Measurements from ENCODE around the gene CENPK. TPM values are rescaled to one million over a fixed set of nuclear protein-coding genes. Genes with fewer than 3 reads are reported as not detected.
A peak's percentile ranks its signal among the peaks of the same experiment; 100 is the strongest.
"Not testable (repeated sequence)": the region's sequence is repeated elsewhere in the genome, so short reads cannot be mapped to it uniquely, and the experiment has no call there.

The CENPK gene
- total RNA-seq, 1 donor from 2014 or later, result 10.4 TPM

DNA sequence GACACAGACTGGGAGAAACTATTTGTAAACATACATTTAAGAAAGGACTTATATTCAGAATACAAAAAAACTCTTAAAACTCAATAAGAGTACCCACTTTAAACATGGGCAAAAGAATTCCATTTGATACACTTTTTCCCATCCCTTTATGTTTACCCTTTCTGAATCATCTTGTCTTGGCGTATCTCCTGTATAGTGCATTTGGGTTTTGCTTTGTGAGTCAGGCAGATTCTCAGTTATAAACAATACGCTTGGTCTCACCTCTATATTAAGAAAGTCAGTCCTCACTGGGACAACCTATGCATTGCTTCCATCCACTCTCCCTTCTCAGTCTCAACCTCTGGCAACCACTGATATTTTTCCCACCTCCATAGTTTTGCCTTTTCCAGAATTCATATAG lies 54.0 kb downstream of the CENPK start:
- no peak for DNase-seq (ENCODE audit: low read depth in 2 of 2)

DNA sequence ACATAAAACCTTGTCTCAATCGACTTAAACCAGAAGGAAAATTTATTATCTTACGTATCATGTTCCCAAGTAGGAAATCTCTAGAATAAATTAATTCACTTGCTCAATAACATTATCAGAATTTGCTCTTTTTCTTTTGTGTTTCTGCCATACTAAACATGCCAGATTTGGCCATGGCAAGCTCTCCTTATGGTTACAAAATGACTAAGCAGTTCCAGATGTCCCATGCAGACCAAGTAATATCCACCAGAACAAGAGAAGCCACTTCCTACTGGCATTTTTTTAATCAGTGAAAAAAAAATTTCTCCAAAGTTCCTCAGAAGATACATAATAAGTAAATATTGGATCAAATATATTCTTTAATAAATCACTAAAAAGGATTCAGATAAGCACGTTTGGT lies 56.0 kb downstream of the CENPK start:
- DNase-seq (ENCODE audit: low read depth in 2 of 2), result no peak

DNA sequence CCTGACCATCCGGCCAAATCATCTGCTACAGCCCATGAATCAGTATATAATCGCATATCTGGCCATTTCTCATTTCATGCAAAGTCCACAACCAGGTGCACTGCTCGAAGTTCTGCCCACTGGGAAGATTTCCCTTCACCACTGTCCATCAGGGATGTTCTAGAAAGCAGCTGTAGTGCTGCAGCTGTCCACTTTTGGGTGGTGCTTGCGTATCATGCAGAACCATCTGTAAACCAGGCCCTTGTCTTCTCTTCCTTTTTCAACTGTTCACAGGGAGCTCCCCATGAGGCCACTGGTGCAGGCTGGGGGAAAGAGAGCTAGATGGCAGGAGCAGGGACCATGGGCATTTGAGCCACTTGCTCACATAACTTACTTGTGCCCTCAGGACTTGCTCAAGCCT lies 73.8 kb downstream of the CENPK start:
- DNase-seq (ENCODE audit: low read depth in 2 of 2), result no peak

DNA sequence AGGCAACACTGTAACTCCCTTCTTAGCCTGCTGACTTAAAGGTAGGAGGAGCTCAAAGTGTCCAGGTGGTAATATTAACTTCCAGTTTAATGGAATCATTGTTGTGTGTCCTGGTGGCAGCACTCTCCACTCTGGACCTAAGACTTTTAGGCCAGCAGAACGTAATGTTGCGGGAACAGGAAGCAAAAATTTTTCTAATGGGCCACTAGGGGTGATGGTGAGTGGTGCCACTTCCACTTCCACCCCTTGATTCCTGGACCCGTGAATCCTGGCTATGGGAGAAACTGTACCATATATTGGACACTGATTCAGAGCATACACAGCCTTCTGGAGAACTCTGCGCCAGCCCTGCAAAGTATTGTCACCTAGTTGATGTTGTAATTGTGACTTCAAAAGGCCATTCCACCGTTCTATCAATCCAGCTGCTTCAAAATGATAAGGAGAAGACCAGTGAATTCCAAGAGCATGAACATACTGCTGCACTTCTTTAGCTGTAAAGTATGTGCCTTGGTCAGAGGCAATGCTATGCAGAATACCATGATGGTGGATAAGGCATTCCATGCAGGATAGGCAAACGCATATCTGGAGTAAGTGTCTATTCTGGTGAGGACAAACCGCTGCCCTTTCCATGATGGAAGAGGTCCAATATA lies 74.8 kb downstream of the CENPK start:
- not testable (repeated sequence) for DNase-seq (ENCODE audit: low read depth in 2 of 2)

DNA sequence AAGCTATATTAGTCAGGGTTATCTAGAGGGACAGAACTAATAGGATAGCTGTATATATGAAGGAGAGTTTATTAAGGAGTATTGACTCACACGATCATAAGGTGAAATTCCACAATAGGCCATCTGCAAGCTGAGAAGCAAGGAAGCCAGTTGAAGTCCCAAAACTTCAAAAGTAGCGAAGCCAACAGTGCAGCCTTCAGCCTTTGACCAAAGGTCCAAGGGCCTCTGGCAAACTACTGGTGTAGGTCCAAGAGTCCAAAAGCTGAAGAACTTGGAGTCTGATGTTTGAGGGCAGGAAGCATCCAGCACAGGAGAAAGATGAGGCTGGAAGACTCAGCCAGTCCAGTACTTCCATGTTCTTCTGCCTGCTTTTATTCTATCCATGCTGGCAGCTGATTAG lies 76.2 kb downstream of the CENPK start:
- DNase-seq (ENCODE audit: low read depth in 2 of 2), result not testable (repeated sequence)

DNA sequence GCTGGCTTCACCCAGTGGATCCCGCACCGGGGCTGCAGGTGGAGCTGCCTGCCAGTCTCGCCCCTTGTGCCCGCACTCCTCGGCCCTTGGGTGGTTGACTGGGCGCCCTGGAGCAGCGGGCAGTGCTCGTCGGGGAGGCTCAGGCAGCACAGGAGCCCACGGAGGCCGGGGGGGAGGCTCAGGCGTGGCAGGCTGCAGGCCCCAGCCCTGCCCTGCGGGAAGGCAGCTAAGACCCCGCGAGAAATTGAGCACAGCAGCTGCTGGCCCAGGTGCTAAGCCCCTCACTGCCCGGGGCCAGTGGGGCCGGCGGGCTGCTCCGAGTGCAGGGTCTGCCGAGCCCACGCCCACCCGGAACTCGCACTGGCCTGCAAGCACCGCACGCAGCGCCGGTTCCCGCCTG lies 77.6 kb downstream of the CENPK start:
- DNase-seq (ENCODE audit: low read depth in 2 of 2), result no peak

DNA sequence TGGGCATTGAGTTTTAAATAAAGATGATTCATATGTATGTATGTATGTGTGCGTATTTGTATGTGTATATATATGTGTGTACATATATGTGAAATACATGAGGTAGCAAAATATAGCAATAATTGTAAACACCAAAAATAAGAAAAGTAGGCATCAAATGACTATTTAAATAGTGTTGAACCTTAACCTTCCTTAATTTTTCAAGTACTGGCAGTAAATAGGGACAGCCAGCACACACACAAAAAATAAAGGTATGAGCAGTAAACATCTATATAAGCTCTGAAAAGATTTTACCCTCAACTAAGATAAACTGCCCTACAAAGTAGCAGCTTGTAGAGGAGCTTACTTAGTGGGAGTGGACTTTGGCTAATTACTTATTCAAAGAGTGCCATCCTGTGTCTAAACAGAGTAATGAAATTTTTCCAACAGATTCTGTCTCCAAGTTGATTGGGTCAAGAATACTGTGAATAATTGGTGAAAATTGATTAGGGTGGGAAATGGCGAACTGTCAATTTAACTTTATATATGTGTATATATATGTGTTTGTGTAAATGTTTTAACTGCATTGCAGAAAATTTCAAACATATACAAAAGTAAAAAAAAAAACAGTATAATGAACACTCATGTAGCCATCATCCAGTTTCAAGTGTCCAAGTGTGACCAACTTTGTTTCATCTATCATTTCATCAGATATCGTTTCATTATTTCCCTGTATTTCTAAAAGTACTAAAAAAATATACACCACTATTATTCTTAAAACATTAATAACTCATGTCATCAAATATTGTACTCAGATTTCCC lies 79.2 kb downstream of the CENPK start:
- peak; percentile 79 to 81 for DNase-seq (ENCODE audit: low read depth in 2 of 2)

DNA sequence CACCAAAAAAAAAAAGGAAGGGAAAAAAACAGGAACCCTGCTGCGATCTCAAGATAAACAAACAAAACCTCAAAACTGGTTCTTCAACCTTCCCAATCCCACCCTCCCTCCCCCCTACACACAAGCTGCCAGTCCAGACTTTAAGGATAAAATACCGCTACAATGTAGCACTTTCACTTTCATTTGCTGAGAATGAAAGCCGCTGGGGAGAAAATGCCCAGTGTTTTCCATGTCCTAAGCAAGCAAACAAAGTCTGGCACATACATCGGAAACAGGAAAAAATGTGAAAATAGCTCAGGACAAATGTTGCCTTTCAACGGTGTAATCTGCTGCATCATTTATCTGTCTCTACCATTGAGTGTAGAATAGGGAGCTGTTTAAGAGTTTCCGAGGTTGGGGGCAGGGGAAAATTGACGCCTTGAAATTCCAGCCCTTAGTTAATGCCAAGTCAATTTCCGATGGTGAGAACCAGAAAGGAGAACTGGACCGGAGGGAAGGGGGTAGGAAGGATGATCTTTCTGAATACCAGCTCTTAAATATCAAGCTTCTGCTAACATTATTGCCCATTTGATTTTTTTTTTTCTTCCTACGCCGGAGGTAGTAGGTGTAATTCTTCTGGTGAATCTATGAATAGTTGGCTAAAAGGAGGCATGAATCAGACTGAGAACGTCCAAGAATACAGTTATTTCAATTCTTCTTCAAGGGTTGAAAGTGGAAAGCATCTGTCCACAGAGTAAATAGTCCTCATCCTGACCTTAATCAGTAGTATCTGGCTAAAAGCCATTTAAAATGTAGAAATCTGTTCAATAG lies 80.0 kb downstream of the CENPK start:
- DNase-seq (ENCODE audit: low read depth in 2 of 2), result peak; percentile 83 to 92

DNA sequence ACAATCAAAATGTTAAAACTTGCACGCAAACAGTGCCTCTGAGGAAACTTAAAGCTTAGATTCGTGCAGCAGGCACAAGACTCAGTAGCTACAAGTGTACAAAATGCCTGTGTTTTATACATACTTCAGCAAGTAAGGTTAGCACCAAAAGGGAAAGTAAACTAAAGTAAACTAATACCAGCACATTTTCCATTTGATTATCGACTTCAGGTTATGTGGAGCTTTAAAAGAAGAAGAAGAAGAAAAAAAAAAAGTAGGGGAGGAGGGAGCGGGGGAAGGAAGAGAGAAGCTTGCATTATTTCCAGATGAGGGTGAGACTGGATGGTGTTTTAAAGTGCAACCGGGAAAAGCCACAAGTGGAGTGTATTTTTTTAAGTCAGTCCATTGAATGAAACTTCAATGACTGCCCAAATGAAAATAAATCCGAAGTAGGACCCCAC lies 80.7 kb downstream of the CENPK start:
- DNase-seq (ENCODE audit: low read depth in 2 of 2), result peak in 1 of 2 donors; percentile 42

DNA sequence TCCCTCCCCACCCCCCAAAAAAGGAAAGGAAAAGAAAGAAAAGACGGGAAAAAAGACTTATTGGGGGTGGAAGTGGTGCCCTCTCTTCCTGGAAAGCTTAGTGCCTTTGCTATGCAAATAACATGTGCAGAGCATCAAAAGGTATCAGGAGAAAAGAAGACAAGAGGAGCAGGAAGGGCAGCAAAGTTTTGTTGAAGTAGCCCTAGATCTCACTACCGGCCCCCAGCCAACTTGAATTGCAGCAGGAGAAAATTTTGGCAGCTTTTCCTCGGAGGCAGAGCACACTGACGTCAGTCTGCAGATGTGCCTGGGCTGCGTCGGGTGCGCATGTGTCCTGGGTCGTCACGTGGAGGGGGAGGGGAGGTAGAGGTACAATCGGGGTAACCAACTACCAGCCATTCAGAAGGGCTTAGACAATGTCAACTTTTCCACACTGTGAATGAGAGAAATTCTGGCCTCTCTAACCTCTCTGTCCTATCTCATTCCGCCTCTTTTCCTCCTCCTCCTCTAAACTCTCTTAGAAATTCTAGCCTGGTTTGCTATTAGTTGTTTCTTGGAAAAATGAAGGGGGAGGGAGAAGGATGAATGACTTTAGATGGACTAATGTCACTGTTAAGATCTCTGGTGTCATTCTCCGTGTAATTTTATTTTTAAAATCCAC lies 81.2 kb downstream of the CENPK start, which contains the start of gene ADAMTS6:
Gene ADAMTS6 (minus strand): TSS at position 286 of the 661 bp plus-strand sequence. CDS start 8,247 bp downstream, outside the sequence.
- peak; percentile 96 for DNase-seq (ENCODE audit: low read depth in 2 of 2)

DNA sequence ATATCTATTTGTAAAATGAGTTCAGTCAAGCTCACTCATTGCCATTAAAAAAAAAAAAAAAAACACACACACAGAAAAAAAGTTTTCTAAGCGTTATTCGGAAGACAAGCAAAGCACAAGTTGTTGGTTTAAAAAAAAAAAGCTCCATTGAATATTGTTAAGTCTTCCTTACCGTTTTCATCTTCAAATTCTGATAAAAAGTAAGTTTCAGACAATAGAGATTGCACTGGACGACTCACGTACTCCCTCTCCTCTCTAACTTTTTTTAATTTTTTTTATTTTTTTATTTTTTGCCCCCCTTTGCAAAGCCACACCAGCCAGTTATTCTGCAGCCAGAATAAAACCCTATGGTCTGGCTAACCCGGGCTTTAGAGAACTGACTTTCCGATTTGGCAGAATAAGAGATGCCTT lies 81.8 kb downstream of the CENPK start:
- DNase-seq (ENCODE audit: low read depth in 2 of 2), result peak in 1 of 2 donors; percentile 41

DNA sequence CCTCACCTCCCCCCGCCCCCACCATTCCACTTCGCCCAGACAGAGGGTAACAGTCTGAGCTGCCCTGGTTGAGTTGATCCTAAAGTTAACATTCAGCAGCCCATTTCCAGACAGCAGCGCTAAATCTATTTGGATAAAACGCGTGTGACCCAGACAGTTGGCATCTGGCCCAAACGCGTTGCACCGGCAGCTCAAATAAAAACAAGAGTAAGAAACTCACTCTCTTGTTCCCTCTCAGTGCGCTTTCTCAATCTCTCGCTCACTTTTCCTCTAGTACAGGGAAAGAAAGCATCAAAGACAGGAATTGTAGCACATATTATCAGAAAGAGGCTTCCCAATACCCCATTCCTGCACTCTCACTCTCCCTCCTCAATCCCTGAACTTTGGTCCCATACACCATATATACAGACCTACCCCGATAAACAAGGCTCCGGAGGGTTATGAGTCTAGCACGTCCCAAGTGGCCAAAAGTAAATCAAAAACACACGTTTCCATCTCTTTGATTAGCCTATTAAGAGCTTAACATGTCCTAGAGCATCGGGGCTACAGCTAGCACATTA lies 82.6 kb downstream of the CENPK start:
- DNase-seq (ENCODE audit: low read depth in 2 of 2), result peak; percentile 74 to 91

DNA sequence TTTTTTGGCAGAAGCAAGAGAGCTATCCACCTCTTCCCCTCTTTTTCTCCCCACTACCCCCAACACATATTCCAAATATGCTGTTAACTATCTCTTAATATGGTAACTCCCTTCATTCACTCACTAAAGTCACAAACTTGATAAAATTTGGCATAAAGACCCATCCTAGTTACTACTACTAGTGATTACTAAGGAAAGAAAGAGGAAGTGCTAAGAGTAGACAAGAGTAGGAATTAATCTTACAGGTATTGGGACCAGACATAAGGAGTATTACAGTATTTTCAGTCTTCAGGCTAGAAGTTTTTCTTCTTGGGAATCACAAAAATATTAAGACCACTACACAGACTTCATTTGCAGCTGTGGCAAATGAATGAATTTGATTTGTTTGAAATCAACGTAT lies 83.4 kb downstream of the CENPK start:
- no peak for DNase-seq (ENCODE audit: low read depth in 2 of 2)

DNA sequence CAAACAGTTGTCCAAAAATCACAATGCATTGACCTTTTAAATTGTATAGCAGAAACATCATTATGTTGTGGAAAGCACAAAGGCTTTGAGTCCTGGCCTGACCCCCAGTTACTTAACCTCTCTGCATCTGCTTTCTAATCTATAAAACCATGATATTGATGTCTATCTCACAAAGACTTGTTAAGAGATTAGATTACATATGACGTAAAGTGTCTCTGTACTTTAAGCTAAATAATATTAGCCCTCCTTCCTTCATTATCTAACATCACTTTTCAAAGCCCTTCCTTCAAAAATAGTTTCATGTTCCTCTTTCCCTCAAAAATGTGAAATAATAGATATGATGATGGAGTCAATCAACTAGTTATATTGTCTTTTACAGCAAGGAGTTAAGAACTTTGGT lies 84.6 kb downstream of the CENPK start:
- no peak for DNase-seq (ENCODE audit: low read depth in 2 of 2)

DNA sequence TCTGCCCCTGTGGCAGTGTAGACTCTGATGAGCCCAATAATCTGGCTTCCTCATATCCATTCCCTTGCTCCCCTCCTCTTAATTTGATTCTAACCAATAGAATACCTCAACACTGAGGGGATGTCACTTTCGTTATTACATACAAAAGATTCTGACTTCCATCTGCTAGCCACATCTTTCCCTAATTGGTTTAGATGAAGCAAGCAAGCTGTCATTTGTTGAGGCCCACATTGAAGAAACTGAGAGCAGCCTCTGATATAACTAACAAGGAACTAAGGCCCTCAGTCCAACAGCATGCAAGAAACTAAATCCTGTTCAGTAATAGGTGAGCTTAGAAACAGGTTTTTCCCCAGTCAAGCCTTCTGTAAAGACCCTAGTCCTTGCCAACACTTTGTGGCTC lies 87.1 kb downstream of the CENPK start:
- peak in 1 of 2 donors; percentile 9 for DNase-seq (ENCODE audit: low read depth in 2 of 2)

DNA sequence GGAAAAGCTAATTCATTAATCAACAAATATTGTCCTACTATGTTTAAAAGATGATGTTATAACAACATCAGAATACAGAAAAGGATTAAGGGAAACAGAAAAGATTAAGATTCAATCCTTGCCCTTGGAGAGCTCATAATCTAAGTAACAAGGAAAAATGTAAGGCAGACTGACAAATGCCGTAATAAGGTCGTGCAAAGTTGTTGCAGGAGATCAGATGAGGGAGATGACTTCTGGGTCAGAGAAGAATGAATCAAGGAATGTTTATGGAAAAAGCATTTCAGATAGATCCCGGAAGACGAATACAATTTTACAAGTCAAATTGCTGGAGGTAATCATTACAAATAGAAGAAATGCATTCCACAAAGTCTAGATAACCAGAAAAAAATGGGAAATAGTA lies 87.6 kb downstream of the CENPK start:
- peak in 1 of 2 donors; percentile 57 for DNase-seq (ENCODE audit: low read depth in 2 of 2)

DNA sequence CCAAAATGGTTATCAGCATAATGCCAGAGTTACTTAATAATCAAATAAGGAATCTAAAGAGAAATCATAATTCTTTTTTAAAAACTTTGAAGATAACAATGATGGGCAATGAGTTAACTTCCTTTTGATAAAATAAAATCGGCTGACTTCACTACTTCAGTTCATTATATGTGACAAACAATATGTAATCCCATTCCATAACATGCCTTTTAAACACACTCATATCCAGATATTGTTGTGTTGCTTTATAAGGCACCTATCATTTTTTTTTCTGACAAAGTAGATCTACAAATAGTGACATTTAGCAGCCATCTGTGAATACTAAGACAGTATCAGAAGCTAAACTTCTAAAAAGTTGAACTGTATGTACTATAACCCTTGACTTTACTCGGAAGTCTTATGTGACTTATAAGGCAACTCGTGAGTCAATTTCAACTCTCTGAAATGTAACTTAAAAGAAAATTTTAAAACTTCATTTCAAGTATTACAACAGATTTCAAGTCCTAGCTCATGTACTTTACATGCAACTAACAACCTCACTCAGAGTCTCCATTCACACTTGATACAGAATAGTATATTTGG lies 88.7 kb downstream of the CENPK start:
- peak in 1 of 2 donors; percentile 81 for DNase-seq (ENCODE audit: low read depth in 2 of 2)

DNA sequence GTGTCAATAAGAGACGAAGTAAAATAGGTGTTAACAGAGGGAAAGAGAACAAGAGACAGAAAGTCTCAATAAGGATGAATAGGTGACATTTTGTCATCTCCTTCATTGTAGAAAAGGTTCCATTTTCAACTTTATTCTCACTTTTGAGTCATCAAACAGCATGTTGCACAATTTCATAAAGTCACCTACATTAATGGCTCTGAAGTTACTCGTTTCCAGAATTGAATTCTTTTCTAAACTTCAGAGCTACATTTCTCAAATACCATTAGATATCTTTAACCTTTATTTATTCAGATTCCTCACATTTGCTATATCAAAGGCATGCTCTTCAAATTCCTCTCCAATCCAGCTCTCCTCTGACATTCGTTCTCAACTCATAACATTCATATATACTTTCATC lies 94.3 kb downstream of the CENPK start:
- no peak for DNase-seq (ENCODE audit: low read depth in 2 of 2)
